Breast epithelium (tissue), 3 donors: ENCODE measurements around the gene ZNF70.

Experiments used
- CTCF ChIP-seq, 3 donors: fragments of 450-650 bp; IDR thresholded peaks; one replicate each; pipeline ENCODE4 v1.5.1; 2016 to 2017; ENCODE audit warnings: antibody characterized with exemption in 3 of 3, mild to moderate bottlenecking in 3 of 3, moderate library complexity in 3 of 3
- POLR2A ChIP-seq: fragments of 450-650 bp; IDR thresholded peaks from one replicate; pipeline ENCODE4 v1.6.1; 2016; ENCODE audit warnings: antibody characterized with exemption, mild to moderate bottlenecking, moderate library complexity

- TF ChIP-seq POLR2A = no peak
- TF ChIP-seq CTCF (IDR thresholded peaks at IDR 0.05) = no peak
Observed at GRCh38 chr22:23755711-23756110, 4.8 kb upstream of the ZNF70 start.
